GM18858 (cell line): ENCODE data around the gene CELSR1.

Source experiments
- ATAC-seq: cut with Tn5 transposase; IDR thresholded peaks from one replicate; pipeline ENCODE4 v1.9.1; 2021; ENCODE audit not compliant: unreplicated experiment

Gene CELSR1

GRCh38 chr22:46557736-46558480 lies 20.5 kb upstream of the CELSR1 start:
- no peak for ATAC-seq

DNA sequence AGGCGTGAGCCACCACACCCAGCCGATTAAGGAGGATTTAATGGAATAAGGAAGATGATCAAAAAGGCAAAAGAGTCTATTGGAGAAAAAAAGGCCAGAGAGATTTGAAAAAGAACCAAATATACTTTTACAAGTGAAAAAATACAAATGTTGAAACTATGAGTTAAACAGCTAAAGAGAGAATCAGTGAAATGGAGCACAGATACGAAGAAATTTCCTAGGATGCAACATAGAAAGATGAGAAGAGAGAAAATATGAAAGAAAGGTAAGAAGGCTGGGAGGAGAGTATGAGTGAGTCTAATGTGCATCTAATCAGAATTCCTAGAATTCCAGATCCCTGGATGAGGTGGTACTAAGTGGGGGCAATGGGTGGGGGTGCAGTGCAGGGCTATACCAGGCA lies 19.4 kb upstream of the CELSR1 start:
- no peak for ATAC-seq

DNA sequence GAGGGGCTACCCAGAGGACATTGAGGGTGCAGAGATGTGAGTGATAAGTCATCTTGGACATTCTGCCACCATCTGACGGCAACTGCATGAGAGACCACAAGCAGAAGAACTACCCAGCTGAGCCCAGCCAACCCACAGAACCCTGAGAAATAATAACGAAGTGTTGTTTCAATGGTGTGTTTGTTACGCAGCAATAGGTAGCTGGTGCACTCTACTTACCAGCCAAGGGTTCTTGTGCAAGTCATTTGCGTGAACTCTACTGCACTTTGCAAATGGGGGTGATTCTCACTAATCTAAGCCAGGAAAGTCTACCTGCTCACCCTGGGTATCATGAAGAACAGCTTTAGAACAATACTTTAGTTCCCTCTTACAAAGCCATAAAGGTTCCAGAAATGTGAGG lies 15.8 kb upstream of the CELSR1 start:
- ATAC-seq = no peak

DNA sequence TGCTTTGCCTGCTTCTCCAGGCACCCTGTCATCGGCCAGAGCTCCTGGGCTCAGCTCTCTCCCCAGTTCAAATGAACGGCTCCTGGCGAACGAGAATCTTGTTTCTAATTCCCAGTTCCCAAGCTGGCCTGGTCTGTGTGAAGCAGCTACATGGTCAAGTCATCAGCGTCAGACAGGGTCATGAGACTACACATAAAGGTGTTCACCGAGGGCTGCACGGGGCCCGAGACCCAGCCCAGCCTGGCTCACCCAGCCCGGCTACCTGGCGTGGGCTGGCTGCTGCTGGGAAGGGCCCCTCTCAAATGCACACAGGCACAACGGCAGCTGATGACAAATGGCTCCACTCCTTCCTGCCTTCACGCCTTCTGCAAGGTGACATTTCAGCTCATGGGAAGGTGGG lies 14.6 kb upstream of the CELSR1 start:
- no peak for ATAC-seq

- no peak for ATAC-seq
These were observed 13.9 kb upstream of the CELSR1 start for GRCh38 chr22:46551321-46551720.

DNA sequence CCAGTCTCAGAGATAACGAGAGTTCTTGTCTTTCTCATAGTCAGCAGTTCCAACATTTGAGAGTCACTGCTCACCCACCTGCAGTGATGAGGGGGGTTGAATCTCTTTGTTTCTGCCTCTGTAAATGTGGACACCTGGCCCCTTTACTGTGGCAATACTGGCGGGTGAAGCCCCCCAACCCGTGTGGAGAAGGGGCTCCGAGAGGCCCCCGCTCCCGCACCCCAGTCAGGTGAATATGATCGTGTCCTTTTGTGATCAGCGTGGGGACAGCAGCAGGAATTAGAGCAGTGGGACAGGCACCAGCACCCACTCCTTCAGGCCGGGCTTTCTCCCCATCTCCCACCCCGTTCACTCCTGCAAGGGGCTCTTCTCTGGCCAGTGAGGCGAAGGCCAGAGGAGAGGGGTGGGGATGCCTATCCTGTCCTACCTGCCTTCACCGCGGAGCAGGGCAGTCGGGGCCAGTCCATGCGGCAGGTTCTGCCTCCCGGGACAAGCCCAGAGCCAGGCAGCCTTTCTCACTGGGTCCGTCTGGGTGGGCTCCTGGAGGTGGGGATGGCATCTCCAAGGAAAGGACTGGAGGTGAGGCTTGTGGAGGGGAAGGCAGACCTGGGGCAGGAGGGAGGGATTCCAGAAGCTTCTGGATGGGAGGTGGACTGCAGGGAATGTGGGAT lies 12.7 kb upstream of the CELSR1 start:
- no peak for ATAC-seq

GRCh38 chr22:46549563-46549840 lies 12.1 kb upstream of the CELSR1 start:
- ATAC-seq = no peak

- ATAC-seq = no peak
These were observed 10.4 kb upstream of the CELSR1 start for GRCh38 chr22:46547883-46548244.

- ATAC-seq = no peak
These were observed 9.9 kb upstream of the CELSR1 start for GRCh38 chr22:46547179-46547882.

GRCh38 chr22:46546466-46547178 lies 9.2 kb upstream of the CELSR1 start:
- no peak for ATAC-seq

GRCh38 chr22:46545086-46545792 lies 7.8 kb upstream of the CELSR1 start:
- ATAC-seq = no peak

GRCh38 chr22:46542011-46542985 lies 4.9 kb upstream of the CELSR1 start:
- ATAC-seq = peak; percentile 44

DNA sequence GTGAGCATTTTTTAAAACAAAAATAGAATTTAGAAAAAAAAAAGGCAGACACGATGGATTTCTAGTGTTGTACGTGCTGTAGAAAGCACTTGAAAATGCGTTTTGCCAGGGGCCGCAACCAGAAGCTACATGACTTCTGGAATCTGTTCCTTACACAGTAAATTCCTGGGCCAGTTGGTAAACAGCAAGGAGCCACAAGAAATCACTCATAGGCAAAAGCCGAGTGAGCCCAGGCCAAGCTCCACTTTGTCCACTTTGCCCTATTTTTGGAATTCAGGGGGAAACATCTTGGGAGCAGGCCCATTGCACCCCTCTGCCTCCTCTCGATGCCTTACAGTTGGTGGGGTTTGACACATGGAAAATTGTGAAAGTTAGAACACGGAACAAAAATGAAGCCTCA lies 4.1 kb upstream of the CELSR1 start:
- no peak for ATAC-seq

DNA sequence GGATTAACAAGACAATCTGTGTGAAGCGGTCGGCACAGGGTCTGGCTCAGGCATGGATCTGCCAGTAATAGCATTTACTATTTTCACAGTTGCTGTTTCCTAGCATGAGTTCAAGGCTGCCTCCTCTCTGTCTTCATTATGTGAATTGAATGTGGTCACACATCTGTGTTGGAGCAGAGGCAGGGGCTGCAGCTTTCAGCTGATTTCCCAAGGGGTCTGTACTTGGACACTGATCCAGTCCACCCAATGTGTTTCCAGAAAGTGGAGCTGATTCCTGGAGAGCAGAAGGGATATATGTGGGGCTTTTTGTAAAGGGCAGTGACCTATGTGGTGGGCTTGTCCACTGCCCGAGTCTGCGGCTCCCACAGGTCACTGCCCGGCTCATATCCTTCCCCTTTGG lies 3.5 kb upstream of the CELSR1 start:
- no peak for ATAC-seq

- ATAC-seq = no peak
These were observed 1.7 kb upstream of the CELSR1 start for GRCh38 chr22:46539169-46539568.

DNA sequence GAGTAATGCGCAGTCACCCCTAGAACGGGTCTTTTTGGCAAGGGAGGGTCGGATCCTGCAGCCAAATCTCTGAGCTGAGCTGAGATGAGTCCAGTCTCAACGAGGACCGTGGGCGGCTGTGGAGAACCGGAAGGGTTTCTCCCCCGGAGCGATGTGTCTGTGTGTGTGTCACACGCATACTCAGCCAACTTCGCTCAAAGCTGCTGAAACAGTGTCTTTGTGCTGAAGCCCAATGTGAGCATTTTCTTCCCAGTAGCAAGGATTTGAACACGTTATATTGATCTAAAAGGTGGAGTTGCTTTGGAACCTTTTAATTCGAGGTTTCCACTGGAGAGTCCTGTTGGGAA lies 1.4 kb upstream of the CELSR1 start:
- no peak for ATAC-seq

DNA sequence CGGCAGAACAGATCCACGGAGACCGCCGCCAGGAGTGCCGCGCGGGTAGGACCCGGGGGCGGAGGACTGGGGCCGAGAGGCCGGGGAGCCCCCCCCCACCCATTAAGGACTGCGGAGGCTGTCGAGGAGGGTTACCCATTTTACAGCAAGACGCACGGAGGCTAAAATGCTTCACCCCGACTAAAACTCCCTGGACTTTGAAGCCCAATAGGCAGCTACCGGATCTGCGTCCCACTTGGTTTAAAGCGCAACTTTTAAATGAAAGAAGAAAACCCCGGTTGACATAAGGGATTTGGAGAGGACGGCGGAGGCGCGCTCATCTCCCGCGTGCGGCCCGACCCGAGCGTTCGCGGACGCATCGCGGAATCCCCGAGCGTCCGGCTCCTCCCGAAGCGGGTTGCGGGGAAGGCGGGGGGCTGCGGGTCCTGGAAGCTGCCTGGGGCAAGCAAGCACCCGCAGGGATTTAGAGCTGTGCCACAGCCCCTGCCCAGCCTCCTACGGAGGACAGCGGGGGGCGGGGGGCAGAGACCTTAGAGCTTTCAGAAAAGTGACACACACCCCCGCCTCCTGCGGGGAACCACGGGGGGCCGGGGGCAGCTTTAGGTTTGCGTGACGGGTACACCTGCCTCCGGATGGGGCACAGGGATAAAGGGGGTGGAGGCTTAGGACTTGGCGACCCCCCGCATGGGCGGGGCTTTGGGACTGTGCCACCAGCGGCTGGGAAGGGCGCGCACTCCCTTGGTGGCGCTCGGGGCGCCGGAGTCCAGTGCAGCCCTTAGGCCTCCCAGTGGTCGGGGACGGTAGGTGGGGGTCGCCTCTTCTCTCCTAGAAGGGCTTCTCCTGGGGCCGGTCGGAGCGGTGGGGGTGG lies 760 bp upstream of the CELSR1 start:
- no peak for ATAC-seq

DNA sequence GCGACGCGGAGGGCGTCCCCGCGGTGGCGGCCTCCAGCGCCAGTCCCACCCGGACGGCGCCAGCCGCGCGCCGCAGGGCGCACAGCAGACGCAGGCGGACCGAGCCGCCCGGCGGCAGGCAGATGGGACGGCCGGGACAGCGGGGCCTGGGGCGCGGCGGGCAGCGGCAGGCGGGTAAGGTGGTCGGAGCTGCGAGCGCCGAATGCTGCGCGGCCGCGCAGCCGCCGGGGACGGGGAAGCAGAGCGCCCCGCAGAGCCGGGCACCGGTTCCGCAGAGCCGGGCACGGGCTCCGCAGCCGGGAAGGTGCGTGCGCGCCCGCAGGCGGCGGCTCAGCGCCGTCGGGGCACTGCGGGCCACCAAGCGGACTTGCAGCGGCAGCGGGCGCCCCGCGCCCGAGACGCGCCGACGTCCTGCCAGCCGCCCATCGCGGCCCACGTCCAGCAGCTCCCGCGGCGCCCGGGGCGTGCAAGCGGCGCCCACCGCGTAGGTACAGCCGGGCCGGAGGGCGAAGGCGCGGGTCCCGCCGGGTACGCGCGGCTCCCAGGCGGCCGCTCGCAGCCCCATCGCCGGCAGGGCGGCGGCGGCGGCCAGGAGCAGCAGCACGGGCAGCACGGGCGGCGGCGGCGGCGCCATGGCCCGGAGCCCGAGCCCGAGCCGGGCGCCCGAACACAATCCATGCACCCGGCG lies 739 bp downstream of the CELSR1 start:
- ATAC-seq = no peak
